NCI-H1694 treated with DMSO at 0.1 percent for 48 hours (cell line): ENCODE results near the gene OASL.
"Not testable (repeated sequence)": the region's sequence is repeated elsewhere in the genome, so short reads cannot be mapped to it uniquely, and the experiment has no call there.

ENCODE experiments used
- DNase-seq: peaks from one replicate; lab custom pipeline; 2025; lab: John Stamatoyannopoulos, UW

Gene OASL

DNA sequence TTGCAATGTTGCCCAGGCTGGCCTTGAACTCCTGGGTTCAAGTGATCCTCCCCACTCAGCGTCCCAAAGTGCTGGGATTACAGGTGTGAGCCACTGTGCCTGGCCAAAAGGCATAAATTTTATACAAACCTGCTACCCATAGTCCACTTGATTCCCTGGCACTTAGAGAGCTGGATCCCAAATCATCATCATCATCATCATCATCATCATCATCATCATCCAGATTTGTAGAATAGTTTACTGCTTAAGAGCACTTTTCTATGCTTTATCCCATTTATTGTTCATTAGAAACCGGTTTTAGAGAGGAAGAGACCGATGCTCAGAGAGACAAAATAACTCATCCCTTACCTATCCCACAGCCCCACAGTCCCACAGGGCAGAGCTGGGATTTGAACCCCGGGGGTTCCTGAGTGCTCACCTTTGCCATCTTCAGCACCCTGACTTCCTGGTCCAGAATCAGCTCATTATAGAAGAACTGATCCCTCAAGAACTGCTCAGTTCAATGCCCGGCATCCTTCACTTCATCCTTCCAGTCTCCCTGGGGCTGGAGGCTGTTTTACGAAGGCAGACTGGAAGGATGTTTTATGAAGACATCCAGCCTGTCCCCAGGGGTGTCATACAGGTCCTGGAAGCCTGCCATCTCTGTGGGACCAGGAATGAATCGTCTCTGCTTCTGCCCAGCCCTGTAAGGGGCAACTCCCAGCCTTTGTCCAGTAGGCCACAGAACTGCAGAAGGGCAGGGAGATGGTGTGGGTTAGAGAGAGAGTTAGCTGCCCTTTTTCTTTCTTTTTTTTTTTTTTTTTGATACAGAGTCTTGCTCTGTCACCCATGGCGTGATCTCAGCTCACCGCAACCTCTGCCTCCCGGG lies 20.2 kb upstream of the OASL start:
- DNase-seq, result no peak

DNA sequence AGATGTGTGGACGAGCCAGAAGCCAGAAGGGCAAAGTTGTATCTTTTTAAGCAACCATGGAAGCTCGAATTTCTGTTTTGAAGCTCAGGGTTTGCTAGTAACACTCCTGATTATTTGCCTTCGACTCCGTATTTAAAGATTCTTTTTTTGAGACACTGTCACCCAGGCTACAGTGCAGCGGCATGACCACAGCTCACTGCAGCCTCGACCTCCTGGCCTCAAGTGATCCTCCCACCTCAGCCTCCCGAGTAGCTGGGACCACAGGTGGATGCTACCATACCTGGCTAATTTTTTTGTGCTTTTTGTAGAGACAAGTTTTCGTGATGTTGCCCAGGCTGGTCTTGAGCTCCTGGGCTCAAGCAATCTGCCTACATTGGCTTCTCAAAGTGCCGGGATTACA lies 18.7 kb upstream of the OASL start:
- DNase-seq, result no peak

DNA sequence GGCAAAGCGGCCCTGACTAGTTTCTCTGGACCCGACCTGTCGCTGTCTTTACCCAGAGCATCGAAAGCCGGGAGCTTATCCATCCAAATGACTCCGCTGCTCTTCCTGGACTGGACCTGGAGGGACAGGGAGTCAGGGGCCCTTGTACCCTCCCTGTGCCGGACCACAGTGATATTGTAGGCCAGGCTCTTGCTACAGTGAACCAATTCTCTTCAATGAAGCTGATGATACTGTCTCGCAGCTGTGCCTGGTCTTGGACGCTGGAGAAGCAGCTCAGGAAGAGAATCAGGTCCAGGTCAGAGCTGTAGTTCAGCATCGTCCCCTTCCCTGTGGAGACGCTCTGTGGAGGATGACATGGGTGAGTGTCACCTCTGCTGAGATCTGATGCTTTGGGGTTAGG lies 14.7 kb upstream of the OASL start:
- DNase-seq, result no peak

DNA sequence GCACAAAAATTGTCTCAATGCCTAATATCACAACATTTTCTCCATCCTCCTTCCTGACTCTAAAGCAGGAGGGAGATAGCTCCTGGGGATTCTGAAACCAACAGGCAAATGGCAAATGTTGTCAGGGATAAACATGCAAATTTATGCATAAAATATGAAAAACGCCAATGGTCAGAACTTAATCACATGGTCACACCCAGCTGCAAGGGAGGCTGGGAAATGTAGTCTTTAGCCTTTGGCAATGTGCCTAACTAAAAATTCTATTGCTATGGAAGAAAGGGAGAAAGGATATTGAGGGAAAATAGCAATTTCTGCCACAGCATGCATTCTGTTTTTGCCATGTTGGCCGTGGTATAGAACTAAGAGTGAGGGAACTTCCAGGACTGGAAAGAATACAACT lies 11.7 kb upstream of the OASL start:
- no peak for DNase-seq

DNA sequence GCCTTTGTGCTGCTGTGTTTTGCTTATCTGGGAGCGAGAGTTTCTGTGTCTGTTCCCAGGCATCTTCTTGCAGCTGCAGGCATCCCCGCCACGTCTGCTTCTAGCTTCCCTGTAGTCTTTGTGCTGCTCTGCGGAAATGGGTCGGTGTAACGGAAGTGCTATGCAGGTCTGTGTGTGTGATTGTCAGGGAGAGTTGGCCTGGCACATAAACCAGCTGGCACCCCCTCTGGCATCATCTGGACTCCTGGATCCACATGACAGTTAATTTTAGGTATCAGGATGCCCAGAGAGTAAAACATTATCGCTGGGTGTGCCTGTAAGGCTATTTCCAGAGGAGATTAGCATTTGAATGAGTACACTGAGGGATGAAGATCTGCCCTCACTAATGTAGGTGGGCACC lies 9.4 kb upstream of the OASL start:
- DNase-seq, result no peak

DNA sequence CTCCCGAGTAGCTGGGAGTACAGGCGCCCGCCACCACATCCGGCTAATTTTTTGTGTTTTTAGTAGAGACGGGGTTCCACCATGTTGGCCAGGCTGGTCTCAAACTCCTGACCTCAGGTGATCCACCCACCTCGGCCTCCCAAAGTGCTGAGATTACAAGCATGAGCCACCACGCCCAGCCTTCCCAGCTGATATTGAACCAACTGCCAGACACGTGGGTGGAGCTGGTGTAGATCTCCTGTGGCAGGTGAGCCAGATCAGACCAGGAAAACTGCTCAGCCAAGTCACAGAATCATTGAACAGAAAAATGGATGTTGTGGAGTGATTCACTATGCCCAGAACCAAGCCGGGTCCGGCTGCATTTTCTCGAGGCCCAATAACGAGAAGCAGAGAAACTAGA lies 8.4 kb upstream of the OASL start:
- not testable (repeated sequence) for DNase-seq

DNA sequence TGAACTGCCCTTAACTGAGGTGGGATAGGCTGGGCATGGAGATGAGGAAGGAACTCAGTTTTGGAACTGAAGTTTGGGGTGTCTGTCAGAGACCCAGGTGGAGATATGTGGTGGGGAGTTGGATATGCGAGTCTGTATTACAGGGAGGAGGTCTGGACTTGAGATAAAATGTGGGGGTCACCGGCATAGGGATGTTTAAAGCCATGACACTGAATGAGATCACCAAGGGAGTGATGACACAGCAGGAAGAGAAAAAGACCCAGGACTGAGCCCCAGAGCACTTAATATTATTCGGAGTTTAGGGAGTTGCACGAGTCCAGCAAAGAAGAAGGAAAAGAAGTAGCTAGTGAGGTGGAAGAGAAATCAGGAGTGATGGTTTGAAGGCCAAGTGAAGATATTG lies 4.0 kb upstream of the OASL start:
- DNase-seq, result no peak

DNA sequence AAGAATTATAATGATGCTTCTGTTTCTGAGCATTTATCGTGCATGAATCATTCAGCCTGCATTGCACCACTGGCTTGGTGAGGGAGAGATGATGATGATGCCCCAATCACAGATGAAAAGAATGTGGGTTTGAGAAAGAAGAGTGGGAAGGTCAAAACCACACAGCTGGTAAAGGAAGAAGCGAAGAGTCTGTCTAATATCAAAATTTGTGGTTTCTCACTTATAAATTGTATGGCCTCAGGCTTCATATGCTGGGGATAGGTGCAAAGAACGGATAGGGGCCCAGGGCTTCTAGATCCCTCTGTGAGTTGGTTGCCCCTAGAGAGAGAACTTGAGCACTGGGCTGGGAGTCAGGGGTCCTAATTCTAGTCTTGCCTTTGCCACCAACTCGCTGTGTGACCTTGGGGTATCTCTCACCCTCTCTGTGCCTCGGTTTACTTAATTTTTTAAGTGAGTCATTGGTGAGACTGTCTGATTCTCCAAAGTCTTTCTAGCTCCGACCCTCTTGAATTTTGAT lies 2.2 kb downstream of the OASL start:
- no peak for DNase-seq

DNA sequence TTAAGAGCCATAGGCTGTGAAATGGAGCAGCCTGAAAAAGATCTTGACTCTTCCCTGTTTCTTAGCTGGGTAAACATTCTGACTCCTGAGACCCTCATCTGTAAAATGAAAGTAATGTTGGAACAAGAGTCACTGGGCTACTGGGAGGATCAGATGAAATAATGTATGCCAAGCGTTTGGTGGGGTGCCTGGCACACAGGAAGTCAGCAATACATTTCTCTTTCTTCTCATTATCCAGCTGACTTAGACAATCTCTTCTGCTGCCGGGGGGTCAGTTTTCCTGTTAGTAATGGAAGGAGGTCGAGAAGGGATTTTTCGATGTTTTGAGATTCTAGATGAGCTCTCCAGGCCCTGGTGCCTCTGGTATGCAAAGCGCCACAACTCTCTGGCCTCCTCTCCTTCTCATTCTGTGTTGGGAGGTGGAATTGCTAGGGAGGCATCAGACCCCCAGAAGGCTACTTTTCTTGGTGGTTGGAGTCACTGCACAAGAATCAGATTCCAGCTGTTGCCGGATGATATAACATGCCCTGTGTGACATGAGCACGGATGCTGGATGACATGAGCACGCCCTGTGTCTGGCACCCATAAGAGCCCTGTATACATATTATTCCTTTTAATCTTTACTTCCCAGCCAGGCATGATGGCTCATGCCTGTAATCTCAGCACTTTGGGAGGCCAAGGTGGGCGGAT lies 4.3 kb downstream of the OASL start:
- no peak for DNase-seq

DNA sequence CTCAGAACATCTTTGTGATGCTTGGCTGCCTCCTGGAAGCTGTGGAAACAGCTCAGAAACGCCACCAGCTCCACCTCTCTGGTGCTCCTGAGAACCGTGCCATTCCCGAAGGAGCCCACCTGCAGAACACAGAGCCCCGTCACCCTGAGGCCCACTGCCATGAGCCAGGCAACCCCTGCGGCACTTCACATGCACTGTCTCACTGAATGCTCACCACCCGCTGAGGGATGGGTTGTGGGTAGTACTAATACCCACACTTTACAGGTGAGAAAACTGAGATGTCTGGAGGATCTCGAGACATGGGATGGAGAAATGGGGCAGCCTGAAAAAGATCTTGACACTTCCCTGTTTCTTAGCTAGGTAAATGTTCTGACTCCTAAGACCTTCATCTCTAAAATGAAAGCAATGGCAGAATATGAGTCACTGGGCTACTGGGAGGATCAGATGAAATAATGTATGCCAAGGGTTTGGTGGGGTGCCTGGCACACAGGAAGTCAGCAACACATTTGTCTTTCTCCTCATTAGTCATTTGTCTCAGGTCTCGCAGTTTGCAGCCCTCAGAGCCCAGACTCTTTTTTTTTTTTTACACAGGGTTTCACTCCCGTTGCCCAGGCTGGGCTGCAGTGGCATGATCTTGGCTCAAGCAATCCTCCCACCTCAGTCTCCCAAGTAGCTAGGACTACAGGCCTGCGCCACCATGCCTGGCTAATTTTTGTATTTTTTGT lies 5.3 kb downstream of the OASL start:
- DNase-seq, result no peak

DNA sequence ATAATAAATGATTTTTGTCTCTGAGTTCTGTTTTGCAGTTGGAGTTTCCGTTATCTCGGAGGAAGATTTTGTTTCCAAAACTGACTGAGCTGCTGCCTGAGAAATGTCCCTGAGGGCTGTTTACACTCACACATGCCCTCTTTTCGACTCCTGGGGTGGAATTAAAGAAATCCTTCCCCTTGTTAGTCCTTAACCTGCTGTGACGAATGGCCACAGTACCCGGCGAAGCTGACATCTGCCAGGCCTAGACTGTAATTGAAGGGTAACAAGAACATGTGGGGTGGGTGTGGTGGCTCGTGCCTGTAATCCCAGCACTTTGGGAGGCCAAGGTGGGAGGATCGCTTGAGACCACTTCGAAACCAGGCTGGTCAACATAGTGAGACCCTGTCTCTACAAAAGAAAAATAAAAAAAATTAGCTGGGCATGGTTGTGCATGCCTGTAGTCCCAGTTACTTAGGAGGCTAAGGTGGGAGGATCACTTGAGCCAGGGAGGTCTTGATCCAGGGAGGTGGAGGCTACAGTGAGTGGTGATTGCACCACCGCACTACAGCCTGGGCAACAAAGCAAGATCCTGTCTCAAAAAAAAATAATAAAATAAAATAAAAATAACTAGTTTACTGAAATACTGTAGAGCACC lies 8.4 kb downstream of the OASL start:
- DNase-seq, result no peak

DNA sequence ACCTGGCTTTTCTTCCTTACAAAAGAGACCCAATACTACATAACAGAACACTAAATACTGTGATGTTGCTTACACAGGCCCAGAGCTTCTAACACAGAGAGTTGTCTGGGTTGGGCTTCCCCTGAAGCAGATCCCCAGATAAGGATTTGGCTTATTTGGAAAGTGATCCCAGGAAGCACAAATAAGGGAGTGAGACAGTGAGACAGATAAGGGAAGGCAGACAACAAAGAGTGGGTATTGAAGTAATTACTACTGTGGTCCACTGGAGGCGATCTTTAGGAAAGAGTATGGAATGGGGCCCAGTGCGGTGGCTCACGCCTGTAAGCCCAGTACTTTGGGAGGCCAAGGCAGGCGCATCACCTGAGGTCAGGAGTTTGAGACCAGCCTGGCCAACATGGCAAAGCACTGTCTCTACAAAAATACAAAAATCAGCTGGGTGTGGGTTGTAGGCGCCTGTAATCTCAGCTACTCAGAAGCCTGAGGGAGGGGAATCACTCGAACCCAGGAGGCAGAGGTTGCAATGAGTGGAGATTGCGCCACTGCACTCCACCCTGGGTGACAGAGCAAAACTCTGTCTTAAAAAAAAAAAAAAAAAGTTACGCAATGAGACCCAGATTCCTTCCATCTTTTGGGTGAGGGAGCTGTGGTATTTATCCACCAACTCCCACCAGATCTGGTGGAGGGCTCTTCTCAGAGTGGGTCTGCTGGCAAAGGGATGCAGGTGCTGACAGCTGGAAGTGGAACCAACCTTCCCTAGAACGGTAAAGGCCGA lies 12.6 kb downstream of the OASL start:
- DNase-seq, result no peak

DNA sequence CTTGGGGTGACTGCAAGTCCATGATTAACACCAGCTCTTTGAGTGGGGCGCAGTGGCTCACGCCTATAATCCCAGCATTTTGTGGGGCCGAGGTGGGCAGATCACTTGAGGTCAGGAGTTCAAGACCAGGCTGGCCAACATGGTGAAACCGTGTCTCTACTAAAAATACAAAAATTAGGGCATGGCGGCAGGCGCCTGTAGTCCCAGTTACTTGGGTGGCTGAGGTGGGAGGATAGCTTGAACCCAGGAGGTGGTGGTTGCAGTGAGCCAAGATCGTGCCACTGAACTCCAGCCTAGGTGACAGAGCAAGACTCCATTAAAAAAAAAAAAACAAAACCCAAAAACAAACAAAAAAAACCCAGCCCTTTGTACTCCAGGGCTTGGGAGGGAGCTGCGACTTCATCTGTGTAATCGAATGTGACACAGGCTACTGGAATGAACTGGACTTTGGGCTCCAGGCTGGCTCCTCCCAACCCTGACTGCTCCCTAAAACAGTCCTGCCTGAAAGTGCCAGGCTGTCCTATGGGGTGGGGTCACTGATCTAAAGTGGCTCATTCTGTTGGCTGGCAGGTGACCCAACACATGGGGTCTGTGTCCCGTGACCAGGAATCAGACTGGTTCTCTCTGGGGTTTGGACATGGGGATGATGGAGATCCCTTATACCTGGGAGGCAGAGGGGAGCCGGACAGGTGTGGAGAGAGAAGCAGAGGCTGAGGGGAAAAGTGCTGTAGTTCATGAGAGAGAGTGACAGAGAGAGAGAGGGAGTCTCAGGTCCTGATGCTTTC lies 13.4 kb downstream of the OASL start:
- DNase-seq, result no peak

DNA sequence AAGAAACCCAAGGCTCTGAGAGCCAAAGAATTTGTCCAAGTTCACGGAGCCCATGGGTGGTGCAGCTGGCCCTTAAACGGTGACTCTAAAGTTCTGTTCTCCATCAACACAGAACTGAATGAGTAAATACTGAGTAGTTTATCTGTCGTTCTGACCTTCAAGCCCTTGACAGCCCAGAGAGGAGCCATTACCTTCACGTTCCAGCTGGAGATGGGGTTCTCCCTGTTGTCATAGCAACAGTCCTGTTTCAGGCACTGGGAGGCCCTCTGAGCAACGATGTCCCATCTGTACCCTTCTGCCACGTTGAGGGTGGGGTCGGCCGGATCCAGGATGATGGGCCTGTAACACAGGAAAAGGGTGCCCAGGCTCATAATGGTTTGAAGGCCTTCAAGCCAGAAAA lies 15.2 kb downstream of the OASL start:
- DNase-seq, result no peak

DNA sequence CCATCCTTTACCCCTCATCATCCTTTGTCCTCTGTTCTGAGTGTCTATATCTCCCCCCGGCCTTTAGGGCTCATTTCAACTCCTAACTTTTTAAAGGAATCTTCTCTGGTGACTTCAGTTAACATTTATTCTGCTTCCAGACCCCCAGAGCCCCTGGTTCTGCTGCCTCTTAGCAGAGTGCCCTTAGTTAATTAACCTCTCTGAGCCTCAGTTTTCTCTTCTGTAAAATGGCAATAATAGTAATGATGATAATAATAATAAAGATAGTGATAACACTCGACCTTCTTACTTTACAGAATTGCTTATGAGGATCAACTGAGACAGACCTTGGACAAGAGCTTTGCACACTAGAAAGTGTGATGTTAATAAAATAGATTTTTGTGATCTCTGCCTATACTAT lies 16.3 kb downstream of the OASL start:
- DNase-seq, result no peak

DNA sequence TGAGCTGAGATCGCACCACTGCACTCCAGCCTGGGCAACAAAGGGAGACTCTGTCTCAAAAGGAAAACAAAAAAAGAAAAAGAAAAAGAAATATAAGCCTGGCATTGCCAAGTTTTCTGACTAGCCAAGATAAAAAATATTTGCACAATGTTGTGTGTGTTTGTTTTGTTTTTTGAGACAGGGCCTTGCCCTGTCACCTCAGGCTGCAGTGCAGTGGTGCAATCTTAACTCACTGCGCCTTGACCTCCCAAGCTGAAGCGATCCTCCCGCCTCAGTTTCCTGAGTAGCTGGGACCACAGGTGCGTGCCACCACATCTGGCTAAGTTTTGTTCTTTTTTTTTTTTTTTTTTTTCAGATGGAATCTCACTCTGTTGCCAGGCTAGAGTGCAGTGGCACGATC lies 17.3 kb downstream of the OASL start:
- DNase-seq, result no peak

DNA sequence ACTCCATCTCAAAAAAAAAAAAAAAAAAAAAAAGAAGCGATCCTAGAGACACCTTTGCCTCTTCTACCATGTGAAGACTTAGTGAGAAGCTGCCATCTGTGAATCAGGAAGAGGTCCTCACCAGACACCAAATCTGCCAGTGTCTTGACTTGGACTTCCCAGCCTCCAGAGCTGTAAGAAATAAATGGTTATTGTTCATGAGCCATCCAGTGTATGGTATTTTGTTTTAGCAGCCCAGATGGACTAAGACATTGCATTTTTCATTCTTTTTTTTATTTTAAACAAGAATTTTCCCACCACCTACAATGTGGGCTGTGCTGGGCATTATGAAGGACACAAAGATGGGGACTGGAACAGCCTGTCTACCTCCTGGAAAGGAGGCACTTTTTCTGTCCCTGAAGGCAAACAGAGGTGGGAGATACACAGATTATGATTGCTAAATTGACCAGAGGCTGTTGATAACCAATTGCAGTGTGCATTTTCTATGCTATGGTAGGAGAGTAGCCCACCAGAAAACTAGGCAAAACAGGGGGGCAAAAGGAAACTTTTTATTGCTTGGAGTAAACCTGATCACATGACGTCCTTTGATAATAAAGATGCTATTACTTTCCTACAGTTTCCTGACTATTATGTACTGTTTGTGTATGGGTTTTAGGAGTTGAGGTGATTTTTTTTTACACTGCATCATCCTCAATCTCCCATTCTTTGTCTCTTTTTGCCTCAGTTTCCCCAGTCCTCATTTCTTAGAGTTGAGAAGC lies 20.0 kb downstream of the OASL start:
- no peak for DNase-seq

DNA sequence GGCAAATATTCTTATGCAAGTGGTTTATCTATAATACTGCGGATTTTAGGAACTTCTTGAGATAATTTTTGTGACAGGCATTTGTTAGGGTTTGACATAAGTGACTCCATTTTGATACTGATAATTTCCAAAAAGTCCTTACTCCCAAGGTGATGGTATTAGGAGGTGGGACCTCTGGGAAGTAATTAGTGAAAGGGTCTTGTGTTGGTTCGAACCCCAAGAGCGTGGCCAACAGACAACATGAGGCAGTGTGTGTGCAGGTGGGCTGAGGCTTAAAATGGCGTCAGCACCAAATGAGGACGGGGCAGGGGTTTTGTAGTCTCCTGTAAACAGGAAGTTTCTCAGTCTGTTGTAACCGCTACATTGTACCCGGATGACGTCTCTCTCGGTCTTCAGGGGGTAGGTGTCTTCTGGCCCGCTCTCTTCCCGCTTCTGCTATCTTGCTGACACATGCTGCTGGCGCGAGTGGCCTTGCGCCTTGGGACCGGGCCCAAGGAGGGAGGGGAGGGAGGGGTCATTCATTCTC lies 21.0 kb downstream of the OASL start:
- no peak for DNase-seq
